ENCODE results near the gene CLCN7.

- TF ChIP-seq EP300 (IDR thresholded peaks at IDR 0.05; ENCODE audit: low read depth), result no peak
- TF ChIP-seq POLR2AphosphoS5 (IDR thresholded peaks at IDR 0.05), result no peak
These were observed 77.0 kb downstream of the CLCN7 start for GRCh38 chr16:1397779-1398178.
